HEK293 (cell line): Measurements from ENCODE around the gene HLA-DMB.

Source experiments
- CTCF ChIP-seq: fragments of 450-650 bp; formaldehyde crosslinking; IDR thresholded peaks from 2 replicates; pipeline ENCODE4 v1.5.1; 2016; ENCODE audit warnings: missing biosample characterization, missing genetic modification characterization
- PATZ1 ChIP-seq: fragments of 450-650 bp; formaldehyde crosslinking; IDR thresholded peaks from 2 replicates; pipeline ENCODE4 v1.5.1; 2016; ENCODE audit warnings: missing biosample characterization, missing genetic modification characterization
- PRDM10 ChIP-seq: fragments of 450-650 bp; formaldehyde crosslinking; IDR thresholded peaks from 2 replicates; pipeline ENCODE4 v1.5.1; 2016; ENCODE audit warnings: missing biosample characterization, missing genetic modification characterization
- ZNF133 ChIP-seq: fragments of 450-650 bp; formaldehyde crosslinking; IDR thresholded peaks from 2 replicates; pipeline ENCODE4 v1.5.1; 2016; ENCODE audit warnings: missing biosample characterization, missing genetic modification characterization
- ZNF366 ChIP-seq: fragments of 450-650 bp; formaldehyde crosslinking; conservative IDR thresholded peaks from 2 replicates; pipeline ENCODE4 v1.5.1; 2016; ENCODE audit warnings: missing biosample characterization, missing genetic modification characterization
- ZNF510 ChIP-seq: fragments of 450-650 bp; formaldehyde crosslinking; IDR thresholded peaks from 2 replicates; pipeline ENCODE4 v1.5.1; 2018; ENCODE audit warnings: mild to moderate bottlenecking, missing genetic modification characterization, missing biosample characterization; ENCODE audit not compliant: insufficient replicate concordance
- ZNF624 ChIP-seq: fragments of 450-650 bp; formaldehyde crosslinking; IDR thresholded peaks from 2 replicates; pipeline ENCODE4 v1.5.1; 2017; ENCODE audit warnings: missing biosample characterization, missing genetic modification characterization
- ZNF677 ChIP-seq: fragments of 450-650 bp; IDR thresholded peaks from 2 replicates; pipeline ENCODE4 v1.5.0; 2018; ENCODE audit warnings: missing biosample characterization, mild to moderate bottlenecking, missing genetic modification characterization, moderate library complexity
- ZNF785 ChIP-seq: fragments of 450-650 bp; formaldehyde crosslinking; IDR thresholded peaks from 2 replicates; pipeline ENCODE4 v1.5.1; 2016; ENCODE audit warnings: missing biosample characterization, missing genetic modification characterization
- TF ChIP-seq, protein P1 (sequence below): fragments of 450-650 bp; formaldehyde crosslinking; IDR thresholded peaks from 2 replicates; pipeline ENCODE4 v1.5.1; 2017; ENCODE audit warnings: missing biosample characterization, missing genetic modification characterization

- TF ChIP-seq CTCF (tag by site-specific recombination) (no peak), ZNF785 (tag by site-specific recombination) (no peak), ZNF677 (tag by site-specific recombination) (no peak), PRDM10 (tag by site-specific recombination) (no peak), PATZ1 (tag by site-specific recombination) (no peak), ZNF510 (no peak), ZNF133 (tag by site-specific recombination) (no peak), ZNF366 (tag by site-specific recombination) (no peak), ZNF624 (tag by site-specific recombination) (no peak)
- TF ChIP-seq, protein P1, sequence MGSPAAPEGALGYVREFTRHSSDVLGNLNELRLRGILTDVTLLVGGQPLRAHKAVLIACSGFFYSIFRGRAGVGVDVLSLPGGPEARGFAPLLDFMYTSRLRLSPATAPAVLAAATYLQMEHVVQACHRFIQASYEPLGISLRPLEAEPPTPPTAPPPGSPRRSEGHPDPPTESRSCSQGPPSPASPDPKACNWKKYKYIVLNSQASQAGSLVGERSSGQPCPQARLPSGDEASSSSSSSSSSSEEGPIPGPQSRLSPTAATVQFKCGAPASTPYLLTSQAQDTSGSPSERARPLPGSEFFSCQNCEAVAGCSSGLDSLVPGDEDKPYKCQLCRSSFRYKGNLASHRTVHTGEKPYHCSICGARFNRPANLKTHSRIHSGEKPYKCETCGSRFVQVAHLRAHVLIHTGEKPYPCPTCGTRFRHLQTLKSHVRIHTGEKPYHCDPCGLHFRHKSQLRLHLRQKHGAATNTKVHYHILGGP (tag by site-specific recombination): no peak
Measured at GRCh38 chr6:32903952-32904351, 36.9 kb downstream of the HLA-DMB start.
